Testis (tissue), 3 donors: ENCODE measurements around the gene GMPS. TPM values are rescaled to one million over a fixed set of nuclear protein-coding genes. Genes with fewer than 3 reads are reported as not detected.

ENCODE experiments used
- DNase-seq: peaks from one replicate; pipeline ENCODE4 v3.0.0-alpha.2; 2019
- H3K27ac ChIP-seq, 2 donors: fragments of 200-600 bp; sonication (generic); one replicate each; pipeline ENCODE4 v1.5.1; 2019
- H3K27me3 ChIP-seq: fragments of 200-600 bp; sonication (generic); one replicate; pipeline ENCODE4 v1.5.1; 2019
- H3K36me3 ChIP-seq: fragments of 200-600 bp; sonication (generic); one replicate; pipeline ENCODE4 v1.5.1; 2017; ENCODE audit warnings: low read depth; ENCODE audit errors: missing control alignments
- H3K4me1 ChIP-seq: fragments of 200-600 bp; sonication (generic); one replicate; pipeline ENCODE4 v1.5.1; 2019
- H3K4me3 ChIP-seq, 2 donors: fragments of 200-600 bp; sonication (generic); one replicate each; pipeline ENCODE4 v1.5.1; 2017 to 2019
- H3K9me3 ChIP-seq: fragments of 200-600 bp; sonication (generic); one replicate; pipeline ENCODE4 v1.5.1; 2017
- POLR2A ChIP-seq: fragments of 450-650 bp; IDR thresholded peaks from one replicate; pipeline ENCODE4 v1.6.1; 2017; ENCODE audit warnings: antibody characterized with exemption, mild to moderate bottlenecking, moderate library complexity
- WGBS, 2 donors: methylation state at CpG; one replicate each; pipeline ENCODE4 v1.1.5; 2018; 5-methylcytosine and 5-hydroxymethylcytosine counted together
- intact Hi-C: fragments of 100-400 bp; cut with DNase I; formaldehyde crosslinking; loops from one replicate; pipeline ENCODE4 v1.15.1; 2023; ENCODE audit warnings: low total_unique reads
- polyA plus RNA-seq: library from polyadenylated mRNA; stranded (reverse); fragments of 350-450 nt; fragmentation: Illumina TruSeq; extraction: RNeasy Lipid Tissue Mini Kit (QIAGEN cat#74804); gene quantifications from one replicate; pipeline ENCODE4 v1.2.3, GENCODE V29; 2014; ENCODE audit warnings: low read depth, low replicate concordance; ENCODE audit not compliant: insufficient read depth
- total RNA-seq, 2 donors: library from RNA; depleted of rRNA; stranded (reverse); fragments of >200 nt; gene quantifications; one replicate each; pipeline ENCODE4 v1.2.3, GENCODE V29; 2016
- TF ChIP-seq, protein P1 (sequence below), 3 experiments: fragments of 450-650 bp in 2 of 3; fragments of 200-600 bp in 1 of 3; sonication (generic) in 1 of 3; IDR thresholded peaks; one replicate each; pipeline ENCODE4 v1.5.1; 2016 to 2019; ENCODE audit warnings: antibody characterized with exemption in 3 of 3, mild to moderate bottlenecking in 2 of 3, moderate library complexity in 1 of 3

Gene GMPS
- total and polyA plus RNA-seq, 3 donors from 2014 or later = 90.2 to 259 (median 129) TPM

DNA sequence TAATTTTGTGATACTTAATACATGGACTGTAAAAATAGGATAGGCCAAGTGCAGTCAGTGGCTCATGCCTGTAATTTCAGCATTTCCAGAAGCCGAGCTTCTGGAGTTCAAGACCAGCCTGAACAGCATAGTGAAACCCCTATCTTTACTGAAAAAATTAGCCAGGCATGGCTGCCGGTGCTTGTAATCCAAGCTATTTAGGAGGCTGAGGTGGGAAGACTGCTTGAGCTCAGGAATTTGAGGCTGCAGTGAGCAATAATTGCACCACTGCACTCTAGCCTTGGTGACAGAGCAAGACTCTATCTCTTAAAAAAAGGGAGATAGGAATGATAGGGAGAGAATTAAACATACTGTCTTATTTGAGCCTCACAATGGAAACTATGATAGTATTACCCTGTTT, 51.0 kb downstream of the GMPS start:
- TF ChIP-seq POLR2A = no peak
- TF ChIP-seq, protein P1, sequence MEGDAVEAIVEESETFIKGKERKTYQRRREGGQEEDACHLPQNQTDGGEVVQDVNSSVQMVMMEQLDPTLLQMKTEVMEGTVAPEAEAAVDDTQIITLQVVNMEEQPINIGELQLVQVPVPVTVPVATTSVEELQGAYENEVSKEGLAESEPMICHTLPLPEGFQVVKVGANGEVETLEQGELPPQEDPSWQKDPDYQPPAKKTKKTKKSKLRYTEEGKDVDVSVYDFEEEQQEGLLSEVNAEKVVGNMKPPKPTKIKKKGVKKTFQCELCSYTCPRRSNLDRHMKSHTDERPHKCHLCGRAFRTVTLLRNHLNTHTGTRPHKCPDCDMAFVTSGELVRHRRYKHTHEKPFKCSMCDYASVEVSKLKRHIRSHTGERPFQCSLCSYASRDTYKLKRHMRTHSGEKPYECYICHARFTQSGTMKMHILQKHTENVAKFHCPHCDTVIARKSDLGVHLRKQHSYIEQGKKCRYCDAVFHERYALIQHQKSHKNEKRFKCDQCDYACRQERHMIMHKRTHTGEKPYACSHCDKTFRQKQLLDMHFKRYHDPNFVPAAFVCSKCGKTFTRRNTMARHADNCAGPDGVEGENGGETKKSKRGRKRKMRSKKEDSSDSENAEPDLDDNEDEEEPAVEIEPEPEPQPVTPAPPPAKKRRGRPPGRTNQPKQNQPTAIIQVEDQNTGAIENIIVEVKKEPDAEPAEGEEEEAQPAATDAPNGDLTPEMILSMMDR (IDR thresholded peaks at IDR 0.05) = no peak
- no peaks in the 10 kb centered on the region for H3K36me3 ChIP-seq
- WGBS, 2 donors = 72 to 86% methylated on average over 2 of the region's 2 CpGs
- H3K9me3 ChIP-seq = no peaks in the 10 kb centered on the region
- no peak overlapping the region for H3K4me3 ChIP-seq
- DNase-seq = no peak
- intact Hi-C loops = no loop called here
- H3K4me1 ChIP-seq = peaks cover 11% of the 10 kb centered on the region
- no peaks in the 10 kb centered on the region for H3K27me3 ChIP-seq
- peak overlapping the region in 1 of 2 donors; percentile 13 for H3K27ac ChIP-seq

DNA sequence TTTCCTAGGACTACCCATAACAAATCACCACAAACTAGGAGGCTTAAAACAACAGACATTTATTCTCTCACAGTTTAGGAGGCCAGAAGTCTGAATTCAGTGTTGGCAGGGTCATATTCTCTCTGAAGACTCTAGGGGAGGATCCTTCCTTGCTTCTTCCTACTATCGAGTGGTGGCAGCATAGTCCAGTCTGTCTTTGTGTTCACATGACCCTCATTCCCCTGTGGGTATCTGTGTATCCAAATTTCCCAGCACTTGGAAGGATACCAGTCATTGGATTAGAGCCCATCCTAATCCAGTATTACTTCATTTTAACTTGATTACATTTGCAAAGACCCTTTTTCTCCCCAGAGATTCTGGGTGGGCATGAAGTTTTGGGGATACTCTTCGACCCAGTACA, 63.8 kb downstream of the GMPS start:
- Histone ChIP-seq H3K9me3 (no peaks in the 10 kb centered on the region), H3K27ac (peak overlapping the region in 1 of 2 donors; percentile 39), H3K27me3 (no peaks in the 10 kb centered on the region), H3K36me3 (no peaks in the 10 kb centered on the region), H3K4me1 (peaks cover 6% of the 10 kb centered on the region), H3K4me3 (no peak overlapping the region)
- peak; percentile 38 for DNase-seq
- 58 to 59% methylated on average over 2 of the region's 2 CpGs for WGBS, 2 donors
- intact Hi-C loops = no loop called here
- TF ChIP-seq, protein P1 (IDR thresholded peaks at IDR 0.05) = no peak
- no peak for TF ChIP-seq POLR2A

DNA sequence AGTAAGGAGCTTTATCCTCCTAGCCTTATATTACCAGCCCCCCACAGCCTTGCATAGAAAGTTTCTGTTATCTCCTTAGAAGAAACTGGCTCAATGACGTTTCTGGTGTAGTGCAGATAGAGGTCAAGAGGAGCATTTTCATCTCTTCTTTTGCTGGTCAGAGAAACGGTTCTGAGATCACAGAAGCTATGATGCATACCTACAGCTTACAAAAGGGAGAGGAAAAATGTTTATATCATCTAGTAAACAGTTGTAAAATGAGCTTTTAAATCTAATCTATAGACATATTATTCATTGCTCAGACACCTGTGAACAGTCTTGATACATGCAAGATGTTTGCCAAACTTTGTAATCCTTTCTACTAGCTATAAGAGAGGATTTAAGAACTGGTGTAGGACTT, 68.0 kb downstream of the GMPS start:
- Histone ChIP-seq H3K9me3 (no peaks in the 10 kb centered on the region), H3K27me3 (no peaks in the 10 kb centered on the region), H3K36me3 (no peaks in the 10 kb centered on the region), H3K27ac (no peak overlapping the region), H3K4me1 (peaks cover 6% of the 10 kb centered on the region), H3K4me3 (no peak overlapping the region)
- intact Hi-C loops = no loop called here
- 41 to 42% methylated on average over 2 of the region's 2 CpGs for WGBS, 2 donors
- TF ChIP-seq, protein P1 (IDR thresholded peaks at IDR 0.05) = no peak
- no peak for TF ChIP-seq POLR2A
- no peak for DNase-seq

DNA sequence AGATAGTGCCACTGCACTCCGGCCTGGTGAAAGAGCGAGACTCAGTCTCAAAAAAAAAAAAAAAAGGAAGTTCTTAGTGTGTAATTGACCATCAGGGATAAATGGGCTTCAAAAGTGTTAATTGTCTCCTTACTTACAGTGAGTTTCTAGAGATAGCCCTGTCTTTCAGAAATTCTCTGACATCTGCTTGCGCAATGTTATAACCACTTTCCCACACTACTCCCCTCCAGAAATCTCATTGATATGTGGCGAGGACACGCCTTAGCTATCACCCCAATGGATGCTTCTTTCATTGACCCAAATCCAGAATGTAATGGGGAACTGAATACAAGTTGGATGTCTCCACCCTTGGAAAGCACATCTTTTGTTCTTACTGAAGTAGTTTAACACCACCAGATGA, 70.9 kb downstream of the GMPS start:
- Histone ChIP-seq H3K4me1 (no peaks in the 10 kb centered on the region), H3K9me3 (no peaks in the 10 kb centered on the region), H3K27ac (no peak overlapping the region), H3K36me3 (no peaks in the 10 kb centered on the region), H3K4me3 (no peak overlapping the region), H3K27me3 (no peaks in the 10 kb centered on the region)
- no peak for TF ChIP-seq POLR2A
- TF ChIP-seq, protein P1 (IDR thresholded peaks at IDR 0.05) = no peak
- 82 to 90% methylated on average over 5 of the region's 5 CpGs for WGBS, 2 donors
- intact Hi-C loops = no loop called here
- no peak for DNase-seq

DNA sequence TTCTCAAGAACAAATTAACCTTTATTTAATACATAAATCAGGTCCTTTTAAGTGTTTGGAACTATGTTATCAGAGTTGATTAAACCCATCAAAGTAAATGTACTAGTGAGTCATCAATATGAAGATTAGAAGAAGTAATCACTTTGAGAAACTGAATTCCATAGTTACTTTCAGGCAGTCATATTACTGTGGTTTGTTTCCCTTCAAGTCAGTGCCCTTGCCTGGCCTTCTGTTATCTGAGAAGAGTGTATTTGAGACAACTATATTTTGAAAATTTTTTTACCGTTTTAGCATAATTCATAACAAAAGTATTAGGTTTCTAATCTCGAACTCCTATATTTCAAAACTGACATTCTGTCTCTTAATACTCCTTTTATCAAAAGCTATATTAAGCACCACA, 73.6 kb downstream of the GMPS start:
- Histone ChIP-seq H3K4me1 (peaks cover 4% of the 10 kb centered on the region), H3K4me3 (no peak overlapping the region), H3K9me3 (no peaks in the 10 kb centered on the region), H3K36me3 (no peaks in the 10 kb centered on the region), H3K27ac (no peak overlapping the region), H3K27me3 (no peaks in the 10 kb centered on the region)
- 55 to 65% methylated on average over 2 of the region's 2 CpGs for WGBS, 2 donors
- no peak for TF ChIP-seq POLR2A
- TF ChIP-seq, protein P1 (IDR thresholded peaks at IDR 0.05) = no peak
- DNase-seq = no peak
- intact Hi-C loops = no loop called here
